Measurements from ENCODE around the gene RBL2. TPM values are rescaled to one million over a fixed set of nuclear protein-coding genes. Genes with fewer than 3 reads are reported as not detected.
A peak's percentile ranks its signal among the peaks of the same experiment; 100 is the strongest.

Gene RBL2
- polyA plus RNA-seq, 1 donor, result 67.0 TPM

DNA sequence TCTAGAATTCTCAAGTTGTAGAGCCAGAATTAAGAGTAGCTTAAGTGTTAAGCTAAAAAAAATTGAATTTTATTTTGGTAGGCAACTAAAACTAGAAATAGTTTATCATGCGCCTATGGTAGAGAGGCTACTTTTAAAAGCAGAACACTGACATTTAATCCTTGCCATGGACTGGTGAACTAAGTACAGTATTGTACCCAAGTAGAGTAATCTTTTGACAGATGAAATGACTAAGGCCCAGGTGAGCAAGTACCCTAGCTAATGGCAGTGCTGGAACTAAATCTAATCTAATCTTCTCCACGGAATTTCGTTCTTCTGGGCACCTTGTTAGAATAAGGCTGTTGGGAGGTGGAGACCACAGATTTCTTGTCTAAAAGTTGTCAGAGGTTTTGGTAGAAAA is 11.8 kb downstream of the RBL2 start:
- Histone ChIP-seq H3K36me3 (ENCODE audit: control insufficient read depth, insufficient read depth, low read length) (peaks cover 30% of the 10 kb centered on the region), H3K4me3 (ENCODE audit: low read length) (no peak overlapping the region), H3K27me3 (ENCODE audit: control insufficient read depth, insufficient read depth, low read length) (no peaks in the 10 kb centered on the region), H3K9me3 (ENCODE audit: control insufficient read depth, low read depth, low read length) (no peaks in the 10 kb centered on the region), H3K27ac (ENCODE audit: low read length) (no peak overlapping the region), H3K4me1 (ENCODE audit: control insufficient read depth, insufficient read depth, low read length) (no peaks in the 10 kb centered on the region)
- no peak for DNase-seq
- WGBS (ENCODE audit: insufficient coverage, low lambda C conversion rate), result no CpG with 5 or more reads among the region's 3 CpGs

DNA sequence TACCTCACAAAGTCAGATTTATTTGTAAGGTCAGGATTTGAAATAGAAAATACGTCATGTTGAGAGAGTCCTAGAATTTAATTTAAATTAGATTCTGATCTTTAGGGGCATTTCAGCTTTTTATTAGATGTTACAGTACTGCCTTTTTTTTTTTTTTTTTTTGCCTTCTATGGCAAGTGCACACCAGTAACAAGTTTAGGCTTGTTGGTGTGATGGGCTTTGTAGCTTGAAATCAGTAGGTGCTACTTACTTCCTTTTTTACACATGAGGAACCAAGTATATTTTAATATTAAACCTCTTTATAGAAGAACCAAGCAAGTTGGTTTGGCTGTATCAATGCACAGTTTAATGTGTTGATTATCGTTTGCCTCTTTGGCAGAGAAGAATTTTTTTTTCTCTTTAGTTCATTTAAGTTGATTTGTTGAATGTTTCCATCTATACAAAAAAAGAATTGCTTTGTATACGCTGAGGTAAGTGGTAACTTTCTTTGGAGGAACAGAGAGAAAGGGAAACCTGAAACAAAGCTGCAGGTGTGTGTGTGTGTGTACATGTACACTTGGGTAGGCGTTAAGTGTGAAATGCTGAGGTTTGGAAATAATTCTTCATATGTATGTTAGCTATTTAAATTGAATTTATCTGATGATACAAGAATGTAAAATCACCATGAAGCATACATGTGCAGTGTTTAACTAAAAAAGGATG is 15.7 kb downstream of the RBL2 start:
- no peak overlapping the region for H3K27ac ChIP-seq (ENCODE audit: low read length)
- H3K4me1 ChIP-seq (ENCODE audit: control insufficient read depth, insufficient read depth, low read length), result no peaks in the 10 kb centered on the region
- H3K9me3 ChIP-seq (ENCODE audit: control insufficient read depth, low read depth, low read length), result no peaks in the 10 kb centered on the region
- H3K27me3 ChIP-seq (ENCODE audit: control insufficient read depth, insufficient read depth, low read length), result no peaks in the 10 kb centered on the region
- peaks cover 32% of the 10 kb centered on the region for H3K36me3 ChIP-seq (ENCODE audit: control insufficient read depth, insufficient read depth, low read length)
- 100% methylated on average over 4 of the region's 4 CpGs for WGBS (ENCODE audit: insufficient coverage, low lambda C conversion rate)
- H3K4me3 ChIP-seq (ENCODE audit: low read length), result no peak overlapping the region
- DNase-seq, result no peak

DNA sequence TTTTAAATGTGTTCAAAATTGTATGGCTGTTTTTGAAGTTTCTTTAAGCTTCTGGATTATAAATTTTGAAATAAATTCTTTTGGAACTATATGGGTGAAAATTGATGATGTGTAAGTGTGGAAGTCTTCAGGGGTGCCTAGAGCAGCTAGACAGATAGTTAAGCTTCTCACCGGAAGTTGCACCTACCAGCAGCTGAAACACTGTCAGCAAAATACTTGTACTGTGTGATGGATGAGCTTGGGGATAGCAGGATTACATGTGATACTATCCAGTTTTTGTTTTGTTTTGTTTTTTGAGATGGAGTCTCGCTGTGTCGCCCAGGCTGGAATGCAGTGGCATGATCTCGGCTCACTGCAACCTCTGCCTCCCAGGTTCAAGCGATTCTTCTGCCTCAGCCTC is 19.7 kb downstream of the RBL2 start:
- H3K4me3 ChIP-seq (ENCODE audit: low read length), result no peak overlapping the region
- no peaks in the 10 kb centered on the region for H3K4me1 ChIP-seq (ENCODE audit: control insufficient read depth, insufficient read depth, low read length)
- no peak for DNase-seq
- WGBS (ENCODE audit: insufficient coverage, low lambda C conversion rate), result no CpG with 5 or more reads among the region's 5 CpGs
- H3K9me3 ChIP-seq (ENCODE audit: control insufficient read depth, low read depth, low read length), result no peaks in the 10 kb centered on the region
- H3K36me3 ChIP-seq (ENCODE audit: control insufficient read depth, insufficient read depth, low read length), result peaks cover 48% of the 10 kb centered on the region
- H3K27ac ChIP-seq (ENCODE audit: low read length), result no peak overlapping the region
- no peaks in the 10 kb centered on the region for H3K27me3 ChIP-seq (ENCODE audit: control insufficient read depth, insufficient read depth, low read length)

DNA sequence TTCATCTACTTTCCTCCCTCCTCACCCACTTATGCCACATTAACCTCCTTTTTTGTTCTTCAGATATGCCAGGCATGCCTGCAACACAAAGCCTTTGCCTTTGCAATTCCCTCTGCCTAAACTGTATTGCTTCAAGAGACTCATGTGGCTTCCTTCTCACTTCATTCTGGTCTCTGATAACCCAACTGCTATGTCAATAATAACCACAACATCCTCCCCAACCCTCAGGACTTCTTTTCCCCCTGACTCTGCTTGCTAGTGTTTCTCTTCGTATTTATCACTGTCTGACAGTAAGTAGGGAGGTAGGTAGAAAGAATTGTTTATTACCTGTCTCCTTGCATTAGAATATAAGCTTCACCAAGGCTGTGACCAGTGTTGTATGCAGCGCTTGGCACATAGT is 22.4 kb downstream of the RBL2 start:
- H3K36me3 ChIP-seq (ENCODE audit: control insufficient read depth, insufficient read depth, low read length), result peaks cover 61% of the 10 kb centered on the region
- H3K27ac ChIP-seq (ENCODE audit: low read length), result no peak overlapping the region
- WGBS (ENCODE audit: insufficient coverage, low lambda C conversion rate), result no CpG with 5 or more reads among the region's 2 CpGs
- no peaks in the 10 kb centered on the region for H3K4me1 ChIP-seq (ENCODE audit: control insufficient read depth, insufficient read depth, low read length)
- peak in 1 of 2 donors; percentile 17 for DNase-seq
- no peaks in the 10 kb centered on the region for H3K27me3 ChIP-seq (ENCODE audit: control insufficient read depth, insufficient read depth, low read length)
- H3K9me3 ChIP-seq (ENCODE audit: control insufficient read depth, low read depth, low read length), result no peaks in the 10 kb centered on the region
- H3K4me3 ChIP-seq (ENCODE audit: low read length), result no peak overlapping the region

DNA sequence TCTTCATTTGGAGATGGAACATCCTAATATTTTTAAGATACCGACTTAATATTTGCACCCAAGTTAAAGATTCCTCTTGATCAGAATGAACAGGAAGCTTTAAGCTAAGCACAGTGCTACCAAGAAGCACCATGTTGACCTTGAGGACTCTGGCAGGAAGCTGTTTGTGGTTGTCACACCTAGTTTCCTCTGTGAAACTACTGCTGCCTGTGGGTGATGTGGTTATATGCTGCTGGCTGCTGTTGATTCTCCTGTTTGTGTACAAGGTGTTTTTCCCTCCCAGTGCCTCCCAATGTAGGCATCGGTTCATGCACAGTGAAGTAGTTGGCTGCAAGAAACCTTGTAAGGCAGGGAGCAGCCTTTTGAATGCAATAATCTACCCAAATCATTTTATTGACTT is 23.4 kb downstream of the RBL2 start:
- Histone ChIP-seq H3K9me3 (ENCODE audit: control insufficient read depth, low read depth, low read length) (no peaks in the 10 kb centered on the region), H3K27me3 (ENCODE audit: control insufficient read depth, insufficient read depth, low read length) (no peaks in the 10 kb centered on the region), H3K36me3 (ENCODE audit: control insufficient read depth, insufficient read depth, low read length) (peaks cover 64% of the 10 kb centered on the region), H3K27ac (ENCODE audit: low read length) (no peak overlapping the region), H3K4me1 (ENCODE audit: control insufficient read depth, insufficient read depth, low read length) (no peaks in the 10 kb centered on the region), H3K4me3 (ENCODE audit: low read length) (no peak overlapping the region)
- peak in 1 of 2 donors; percentile 6 for DNase-seq
- WGBS (ENCODE audit: insufficient coverage, low lambda C conversion rate), result no CpG with 5 or more reads among the region's 2 CpGs

DNA sequence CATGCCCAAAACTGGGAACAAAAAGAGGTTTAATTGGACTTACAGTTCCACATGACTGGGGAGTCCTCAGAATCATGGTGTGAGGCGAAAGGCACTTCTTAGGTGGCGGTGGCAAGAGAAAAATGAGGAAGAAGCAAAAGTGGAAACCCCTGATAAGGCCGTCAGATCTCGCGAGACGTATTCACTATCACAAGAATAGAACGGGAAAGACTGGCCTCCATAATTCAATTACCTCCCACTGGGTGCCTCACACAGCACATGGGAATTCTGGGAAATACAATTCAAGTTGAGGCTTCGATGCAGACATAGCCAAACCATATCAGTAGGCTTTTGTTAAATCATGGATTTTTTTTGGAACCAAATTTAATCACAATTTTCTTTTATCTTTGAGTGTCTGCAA is 24.4 kb downstream of the RBL2 start:
- Histone ChIP-seq H3K9me3 (ENCODE audit: control insufficient read depth, low read depth, low read length) (no peaks in the 10 kb centered on the region), H3K36me3 (ENCODE audit: control insufficient read depth, insufficient read depth, low read length) (peaks cover 68% of the 10 kb centered on the region), H3K27me3 (ENCODE audit: control insufficient read depth, insufficient read depth, low read length) (no peaks in the 10 kb centered on the region)

DNA sequence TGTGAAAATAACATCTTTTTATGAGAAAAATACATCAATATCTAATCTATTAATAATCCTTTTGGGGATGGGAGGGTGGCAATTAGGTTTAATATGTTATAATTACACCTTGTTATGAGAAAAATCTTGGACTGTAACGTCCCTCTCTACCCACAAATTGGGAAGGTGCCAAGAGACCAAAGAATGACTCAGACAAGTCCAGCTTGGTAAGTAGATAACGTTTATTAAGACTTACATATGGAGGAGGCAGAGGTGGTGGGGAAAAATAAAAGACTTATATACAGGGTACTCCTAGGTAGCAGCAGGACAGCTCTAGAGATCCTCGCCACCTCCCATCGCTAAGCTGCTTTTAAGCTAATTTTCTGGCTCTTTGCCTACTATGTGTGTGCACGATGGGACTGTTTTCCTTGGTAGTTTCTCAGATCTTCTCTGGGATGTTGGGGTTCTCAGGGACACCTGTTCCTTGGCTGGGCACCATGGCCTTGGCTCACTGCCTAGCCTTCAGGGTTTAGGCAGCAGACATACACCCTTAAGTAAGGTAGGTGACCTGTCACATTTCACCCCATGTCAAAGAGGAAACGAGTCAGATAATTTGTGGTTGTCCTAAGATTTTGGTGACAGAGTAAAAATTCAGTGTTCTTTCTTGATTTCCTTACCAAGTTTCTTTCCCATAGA is 31.5 kb downstream of the RBL2 start:
- DNase-seq, result no peak
- 75% methylated on average over 2 of the region's 6 CpGs for WGBS (ENCODE audit: insufficient coverage, low lambda C conversion rate)
- Histone ChIP-seq H3K36me3 (ENCODE audit: control insufficient read depth, insufficient read depth, low read length) (peaks cover 58% of the 10 kb centered on the region), H3K27ac (ENCODE audit: low read length) (no peak overlapping the region), H3K9me3 (ENCODE audit: control insufficient read depth, low read depth, low read length) (no peaks in the 10 kb centered on the region), H3K4me3 (ENCODE audit: low read length) (no peak overlapping the region), H3K27me3 (ENCODE audit: control insufficient read depth, insufficient read depth, low read length) (no peaks in the 10 kb centered on the region), H3K4me1 (ENCODE audit: control insufficient read depth, insufficient read depth, low read length) (no peaks in the 10 kb centered on the region)

More for the DNA sequence above, 24.4 kb downstream of the RBL2 start:
- H3K4me1 ChIP-seq (ENCODE audit: control insufficient read depth, insufficient read depth, low read length), result no peaks in the 10 kb centered on the region
- no peak overlapping the region for H3K4me3 ChIP-seq (ENCODE audit: low read length)
- no peak overlapping the region for H3K27ac ChIP-seq (ENCODE audit: low read length)
- no CpG with 5 or more reads among the region's 8 CpGs for WGBS (ENCODE audit: insufficient coverage, low lambda C conversion rate)
- no peak for DNase-seq

DNA sequence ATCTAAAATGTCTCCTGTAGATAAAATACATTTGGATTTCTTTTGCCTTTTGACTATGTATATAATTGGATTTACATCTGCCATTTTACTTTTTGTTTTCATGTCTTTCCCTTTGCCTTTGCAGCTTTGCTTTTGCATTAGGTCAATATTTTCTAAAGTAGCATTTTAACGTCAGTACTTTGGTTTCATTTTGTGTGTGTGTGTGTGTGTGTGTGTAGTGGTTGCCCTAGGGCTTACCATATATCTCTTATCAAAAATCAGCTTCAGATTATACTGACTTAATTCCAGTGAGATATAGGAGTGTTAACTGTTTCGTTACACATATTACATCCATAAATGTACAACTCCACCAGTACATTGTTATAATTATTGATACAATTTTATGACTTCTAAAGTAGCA is 42.6 kb downstream of the RBL2 start:
- no peaks in the 10 kb centered on the region for H3K4me1 ChIP-seq (ENCODE audit: control insufficient read depth, insufficient read depth, low read length)
- no peaks in the 10 kb centered on the region for H3K27me3 ChIP-seq (ENCODE audit: control insufficient read depth, insufficient read depth, low read length)
- DNase-seq, result no peak
- WGBS (ENCODE audit: insufficient coverage, low lambda C conversion rate), result no CpG with 5 or more reads among the region's 2 CpGs
- no peaks in the 10 kb centered on the region for H3K9me3 ChIP-seq (ENCODE audit: control insufficient read depth, low read depth, low read length)
- H3K36me3 ChIP-seq (ENCODE audit: control insufficient read depth, insufficient read depth, low read length), result peaks cover 50% of the 10 kb centered on the region
- no peak overlapping the region for H3K27ac ChIP-seq (ENCODE audit: low read length)
- no peak overlapping the region for H3K4me3 ChIP-seq (ENCODE audit: low read length)

DNA sequence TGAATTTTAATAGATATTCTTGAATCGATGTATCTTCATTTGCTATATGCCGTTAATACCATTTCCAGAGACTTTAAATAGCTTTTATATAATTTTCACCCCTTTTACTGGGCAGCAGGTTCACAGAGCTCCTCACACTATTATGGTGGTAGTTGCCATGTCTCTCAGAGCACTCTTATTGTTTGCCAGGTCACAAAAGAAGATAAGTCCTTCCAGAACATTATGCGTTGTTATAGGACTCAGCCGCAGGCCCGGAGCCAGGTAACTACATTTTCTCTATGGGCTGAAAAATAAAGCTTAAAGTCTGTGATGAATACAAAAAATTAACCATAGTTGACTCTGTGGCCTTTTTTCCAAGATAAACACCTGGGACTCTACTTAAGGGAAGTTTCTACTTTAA is 44.7 kb downstream of the RBL2 start:
- Histone ChIP-seq H3K4me1 (ENCODE audit: control insufficient read depth, insufficient read depth, low read length) (no peaks in the 10 kb centered on the region), H3K9me3 (ENCODE audit: control insufficient read depth, low read depth, low read length) (no peaks in the 10 kb centered on the region), H3K36me3 (ENCODE audit: control insufficient read depth, insufficient read depth, low read length) (peaks cover 51% of the 10 kb centered on the region), H3K27ac (ENCODE audit: low read length) (no peak overlapping the region), H3K4me3 (ENCODE audit: low read length) (no peak overlapping the region), H3K27me3 (ENCODE audit: control insufficient read depth, insufficient read depth, low read length) (no peaks in the 10 kb centered on the region)
- no peak for DNase-seq
- 93% methylated on average over 3 of the region's 5 CpGs for WGBS (ENCODE audit: insufficient coverage, low lambda C conversion rate)

DNA sequence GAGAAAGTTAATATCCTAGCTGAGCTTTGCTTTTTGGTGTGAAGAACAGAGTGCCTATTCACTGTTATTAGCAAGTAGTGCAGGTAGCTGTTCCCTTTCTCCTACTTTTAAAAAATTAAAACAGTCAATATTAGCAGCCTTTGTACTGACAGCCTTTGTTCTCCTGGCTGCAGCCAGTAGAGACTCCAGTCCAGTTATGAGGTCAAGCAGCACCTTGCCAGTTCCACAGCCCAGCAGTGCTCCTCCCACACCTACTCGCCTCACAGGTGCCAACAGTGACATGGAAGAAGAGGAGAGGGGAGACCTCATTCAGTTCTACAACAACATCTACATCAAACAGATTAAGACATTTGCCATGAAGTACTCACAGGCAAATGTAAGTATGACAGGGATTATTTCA is 46.1 kb downstream of the RBL2 start:
- no CpG with 5 or more reads among the region's 1 CpG for WGBS (ENCODE audit: insufficient coverage, low lambda C conversion rate)
- Histone ChIP-seq H3K4me3 (ENCODE audit: low read length) (no peak overlapping the region), H3K9me3 (ENCODE audit: control insufficient read depth, low read depth, low read length) (no peaks in the 10 kb centered on the region), H3K4me1 (ENCODE audit: control insufficient read depth, insufficient read depth, low read length) (no peaks in the 10 kb centered on the region), H3K27ac (ENCODE audit: low read length) (no peak overlapping the region), H3K27me3 (ENCODE audit: control insufficient read depth, insufficient read depth, low read length) (no peaks in the 10 kb centered on the region), H3K36me3 (ENCODE audit: control insufficient read depth, insufficient read depth, low read length) (peaks cover 48% of the 10 kb centered on the region)
- DNase-seq, result no peak

DNA sequence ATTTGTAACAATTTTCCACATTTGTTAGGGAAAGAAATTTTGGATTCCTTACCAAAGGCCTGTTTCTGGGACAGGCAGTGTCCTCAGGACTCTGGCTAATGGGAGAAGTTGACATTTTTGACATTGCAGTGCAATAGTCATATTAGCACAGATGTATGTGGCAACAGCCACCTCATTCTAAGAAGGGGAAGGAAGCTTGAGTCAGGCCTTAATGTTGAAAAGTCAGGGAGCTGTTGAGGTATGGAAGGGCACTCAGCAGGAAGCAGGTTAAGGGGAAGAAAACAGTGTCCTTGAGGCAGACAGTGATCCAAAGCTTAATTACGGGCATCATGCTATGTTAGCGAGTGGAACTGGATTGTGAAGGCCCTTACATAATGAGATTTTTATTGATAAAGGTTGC is 47.9 kb downstream of the RBL2 start:
- H3K36me3 ChIP-seq (ENCODE audit: control insufficient read depth, insufficient read depth, low read length), result peaks cover 53% of the 10 kb centered on the region
- H3K4me1 ChIP-seq (ENCODE audit: control insufficient read depth, insufficient read depth, low read length), result no peaks in the 10 kb centered on the region
- WGBS (ENCODE audit: insufficient coverage, low lambda C conversion rate), result no CpG with 5 or more reads among the region's 2 CpGs
- no peak overlapping the region for H3K27ac ChIP-seq (ENCODE audit: low read length)
- no peaks in the 10 kb centered on the region for H3K27me3 ChIP-seq (ENCODE audit: control insufficient read depth, insufficient read depth, low read length)
- DNase-seq, result no peak
- no peaks in the 10 kb centered on the region for H3K9me3 ChIP-seq (ENCODE audit: control insufficient read depth, low read depth, low read length)
- no peak overlapping the region for H3K4me3 ChIP-seq (ENCODE audit: low read length)
